ENCODE measurements around the gene CRAMP1.

CRAMP1 gene

DNA sequence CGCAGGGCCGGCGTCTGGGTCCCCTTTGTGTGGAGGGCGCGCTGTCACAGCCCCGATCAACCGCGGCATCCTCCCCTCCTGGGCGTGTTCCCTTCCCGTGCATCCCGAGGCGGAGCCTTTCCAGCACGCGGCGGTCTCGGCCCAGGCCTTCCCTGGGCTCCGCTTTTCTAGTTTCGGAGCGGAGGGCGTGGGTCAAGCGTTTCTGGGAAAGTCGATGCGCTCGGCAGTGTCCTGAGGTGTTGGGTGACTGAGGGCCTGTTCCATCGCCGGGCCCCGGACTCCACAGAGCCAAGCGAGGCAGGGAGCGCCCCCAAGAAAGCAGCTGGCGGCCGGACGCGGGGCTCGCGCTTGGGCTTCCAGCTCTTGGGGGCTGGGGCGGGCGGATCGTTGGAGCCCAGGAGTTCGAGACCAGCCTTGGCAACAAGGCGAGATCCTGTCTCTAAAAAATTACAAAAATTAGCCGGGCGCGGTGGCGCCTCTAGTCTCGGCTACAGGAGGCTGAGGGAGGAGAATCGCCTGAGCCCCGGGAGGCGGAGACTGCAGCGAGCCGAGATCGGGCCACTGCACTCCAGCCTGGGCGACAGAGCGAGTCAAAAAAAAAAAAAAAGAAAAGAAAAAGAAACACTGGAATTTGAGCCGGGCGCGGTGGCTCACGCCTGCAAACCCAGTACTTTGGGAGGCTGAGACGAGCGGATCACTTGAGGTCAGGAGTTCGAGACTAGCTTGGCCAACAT lies 1.1 kb upstream of the CRAMP1 start (continued):
- TF ChIP-seq, protein P1, sequence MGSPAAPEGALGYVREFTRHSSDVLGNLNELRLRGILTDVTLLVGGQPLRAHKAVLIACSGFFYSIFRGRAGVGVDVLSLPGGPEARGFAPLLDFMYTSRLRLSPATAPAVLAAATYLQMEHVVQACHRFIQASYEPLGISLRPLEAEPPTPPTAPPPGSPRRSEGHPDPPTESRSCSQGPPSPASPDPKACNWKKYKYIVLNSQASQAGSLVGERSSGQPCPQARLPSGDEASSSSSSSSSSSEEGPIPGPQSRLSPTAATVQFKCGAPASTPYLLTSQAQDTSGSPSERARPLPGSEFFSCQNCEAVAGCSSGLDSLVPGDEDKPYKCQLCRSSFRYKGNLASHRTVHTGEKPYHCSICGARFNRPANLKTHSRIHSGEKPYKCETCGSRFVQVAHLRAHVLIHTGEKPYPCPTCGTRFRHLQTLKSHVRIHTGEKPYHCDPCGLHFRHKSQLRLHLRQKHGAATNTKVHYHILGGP (tag by site-specific recombination; IDR thresholded peaks at IDR 0.05), result no peak
- TF ChIP-seq GLIS2 (tag by site-specific recombination; IDR thresholded peaks at IDR 0.05) (0 out of 2 replicates have a peak, but pooled peaks have one; percentile 17), TRIM28 (IDR thresholded peaks at IDR 0.05; ENCODE audit: borderline replicate concordance, low read length) (no peak), ZNF266 (tag by site-specific recombination; IDR thresholded peaks at IDR 0.05; ENCODE audit: low read depth) (no peak), SP2 (tag by site-specific recombination; IDR thresholded peaks at IDR 0.05) (peak; percentile 68), ZNF140 (tag by site-specific recombination; IDR thresholded peaks at IDR 0.05) (peak; percentile 92), KLF16 (tag by site-specific recombination; IDR thresholded peaks at IDR 0.05) (peak; percentile 53), ZNF600 (tag by site-specific recombination; IDR thresholded peaks at IDR 0.05) (peak; percentile 15; the same call in 1 of the 2 replicates)
- TF ChIP-seq, protein P2, sequence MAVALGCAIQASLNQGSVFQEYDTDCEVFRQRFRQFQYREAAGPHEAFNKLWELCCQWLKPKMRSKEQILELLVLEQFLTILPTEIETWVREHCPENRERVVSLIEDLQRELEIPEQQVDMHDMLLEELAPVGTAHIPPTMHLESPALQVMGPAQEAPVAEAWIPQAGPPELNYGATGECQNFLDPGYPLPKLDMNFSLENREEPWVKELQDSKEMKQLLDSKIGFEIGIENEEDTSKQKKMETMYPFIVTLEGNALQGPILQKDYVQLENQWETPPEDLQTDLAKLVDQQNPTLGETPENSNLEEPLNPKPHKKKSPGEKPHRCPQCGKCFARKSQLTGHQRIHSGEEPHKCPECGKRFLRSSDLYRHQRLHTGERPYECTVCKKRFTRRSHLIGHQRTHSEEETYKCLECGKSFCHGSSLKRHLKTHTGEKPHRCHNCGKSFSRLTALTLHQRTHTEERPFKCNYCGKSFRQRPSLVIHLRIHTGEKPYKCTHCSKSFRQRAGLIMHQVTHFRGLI (tag by site-specific recombination; IDR thresholded peaks at IDR 0.05), result no peak

DNA sequence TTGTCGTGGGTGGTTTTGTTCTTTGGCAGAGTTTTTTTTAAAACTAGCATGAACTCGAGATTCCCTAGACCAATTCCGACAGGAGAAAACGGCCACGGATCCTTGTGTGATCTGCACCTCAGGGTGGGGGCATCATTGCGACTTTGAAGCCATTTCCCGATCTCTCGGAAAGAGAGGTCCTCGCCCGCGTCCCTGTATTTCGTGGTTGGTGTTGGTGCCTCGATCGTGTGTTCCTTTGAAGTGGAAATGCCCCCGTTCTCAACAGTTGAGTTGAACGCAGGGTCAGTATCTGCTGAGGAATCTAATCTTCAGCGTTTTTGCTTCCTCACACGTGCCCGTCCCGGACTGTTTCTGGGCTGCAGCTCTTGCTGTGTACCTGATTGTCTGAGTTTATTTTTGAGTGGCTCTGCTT lies 1.1 kb downstream of the CRAMP1 start:
- TF ChIP-seq ZNF311 (tag by site-specific recombination; IDR thresholded peaks at IDR 0.05; ENCODE audit: borderline replicate concordance) (no peak), ZNF473 (tag by site-specific recombination; IDR thresholded peaks at IDR 0.05) (no peak), GLI2 (tag by site-specific recombination; IDR thresholded peaks at IDR 0.05; ENCODE audit: borderline replicate concordance, low read depth) (no peak), ZNF391 (tag by site-specific recombination; IDR thresholded peaks at IDR 0.05; ENCODE audit: borderline replicate concordance, low read depth) (no peak), ZNF184 (tag by site-specific recombination; IDR thresholded peaks at IDR 0.05) (no peak), KLF1 (tag by site-specific recombination; IDR thresholded peaks at IDR 0.05) (no peak), ZNF175 (tag by site-specific recombination; IDR thresholded peaks at IDR 0.05) (no peak), ZXDB (tag by site-specific recombination; IDR thresholded peaks at IDR 0.05) (no peak), MZF1 (tag by site-specific recombination; IDR thresholded peaks at IDR 0.05; ENCODE audit: borderline replicate concordance) (no peak)
- TF ChIP-seq, protein P2 (tag by site-specific recombination; IDR thresholded peaks at IDR 0.05), result no peak
- Histone ChIP-seq H3K4me3 (ENCODE audit: low read depth, low read length) (peak overlapping the region; percentile 64), H3K4me1 (ENCODE audit: control insufficient read depth, insufficient read depth, low read length) (peaks cover 5% of the 10 kb centered on the region; the same call in 1 of the 2 replicates), H3K9me3 (ENCODE audit: control insufficient read depth, insufficient read depth, low read depth, low read length) (no peaks in the 10 kb centered on the region), H3K27ac (ENCODE audit: extremely low read depth, low read depth, low read length) (no peak overlapping the region; the same call in 1 of the 2 replicates), H3K36me3 (ENCODE audit: control insufficient read depth in 2 of 2, insufficient read depth in 1 of 2, low read length in 2 of 2) (peaks cover 10 to 26% of the 10 kb centered on the region in 2 experiments; a peak in 2 of 3 replicates)
- ChIA-PET POLR2A (interaction anchor here (0.6 kb wide), 1 partner anchor 93 kb away, joined by 3 read pairs; the partner anchor contains the start of gene MAPK8IP3), CTCF (interaction anchor here (0.7 kb wide), 1 partner anchor 92 kb away, joined by 3 read pairs; no protein-coding TSS in a partner anchor)
